ENCODE results near the gene ADGRG7. TPM values are rescaled to one million over a fixed set of nuclear protein-coding genes. Genes with fewer than 3 reads are reported as not detected.

Gene ADGRG7
- total RNA-seq, 1 experiment from 2014 or later: not detected

GRCh38 chr3:100743535-100743934 is 134.1 kb downstream of the ADGRG7 start:
- no peak overlapping the region for H3K4me2 ChIP-seq (ENCODE audit: low read length)
- H3F3A ChIP-seq (ENCODE audit: low read length, unreplicated experiment): no peaks in the 10 kb centered on the region
- no peak overlapping the region for H2AFZ ChIP-seq (ENCODE audit: low read length)
- H3K9me3 ChIP-seq (ENCODE audit: low read length): no peaks in the 10 kb centered on the region
- H3K79me2 ChIP-seq (ENCODE audit: low read length): no peaks in the 10 kb centered on the region
- ChIA-PET CTCF (no interaction called here), POLR2A (ENCODE audit: unreplicated experiment) (no interaction called here)
- H3K4me3 ChIP-seq (ENCODE audit: low read length): no peak overlapping the region
- H3K9me2 ChIP-seq (replicated peaks; ENCODE audit: low read length): no peaks in the 10 kb centered on the region
- no peak overlapping the region for H3K27ac ChIP-seq (ENCODE audit: low read length)
- no peak for ATAC-seq
- BruUV-seq (replicated peaks): no TSS peak
- H3K4me1 ChIP-seq (ENCODE audit: insufficient read depth, low read length): no peaks in the 10 kb centered on the region
- peaks cover 88% of the 10 kb centered on the region for H3K36me3 ChIP-seq (ENCODE audit: low read depth, low read length)
- H3K9ac ChIP-seq (ENCODE audit: low read length): no peak overlapping the region
- intact Hi-C loops (cut with micrococcal nuclease): no loop called here
- TF ChIP-seq EZH2phosphoT487 (IDR thresholded peaks at IDR 0.05; ENCODE audit: borderline replicate concordance, low read length) (no peak), EZH2 (IDR thresholded peaks at IDR 0.05; ENCODE audit: low read length, unreplicated experiment) (no peak), CTCF (conservative IDR thresholded peaks at IDR 0.05; ENCODE audit: low read depth, low read length) (no peak)
- DNase-seq: no peak
- no peaks in the 10 kb centered on the region for H4K20me1 ChIP-seq (ENCODE audit: low read length)
- no peaks in the 10 kb centered on the region for H3K27me3 ChIP-seq (ENCODE audit: low read length)

- Histone ChIP-seq H3K4me1 (ENCODE audit: insufficient read depth, low read length) (no peaks in the 10 kb centered on the region), H3K4me3 (ENCODE audit: low read length) (no peak overlapping the region), H2AFZ (ENCODE audit: low read length) (no peak overlapping the region), H3K4me2 (ENCODE audit: low read length) (no peak overlapping the region), H3F3A (ENCODE audit: low read length, unreplicated experiment) (no peaks in the 10 kb centered on the region), H3K27ac (ENCODE audit: low read length) (no peak overlapping the region), H3K27me3 (ENCODE audit: low read length) (no peaks in the 10 kb centered on the region), H3K9me3 (ENCODE audit: low read length) (no peaks in the 10 kb centered on the region), H3K9me2 (replicated peaks; ENCODE audit: low read length) (no peaks in the 10 kb centered on the region), H3K36me3 (ENCODE audit: low read depth, low read length) (peaks cover 88% of the 10 kb centered on the region), H3K9ac (ENCODE audit: low read length) (no peak overlapping the region), H4K20me1 (ENCODE audit: low read length) (no peaks in the 10 kb centered on the region), H3K79me2 (ENCODE audit: low read length) (no peaks in the 10 kb centered on the region)
- intact Hi-C loops (cut with micrococcal nuclease): no loop called here
- CTCF ChIA-PET: interaction anchor here (0.6 kb wide), 1 partner anchor 282 kb away, joined by 7 read pairs; no protein-coding TSS in a partner anchor
- no TSS peak for BruUV-seq (replicated peaks)
- TF ChIP-seq EZH2 (IDR thresholded peaks at IDR 0.05; ENCODE audit: low read length, unreplicated experiment) (no peak), EZH2phosphoT487 (IDR thresholded peaks at IDR 0.05; ENCODE audit: borderline replicate concordance, low read length) (no peak), CTCF (conservative IDR thresholded peaks at IDR 0.05; ENCODE audit: low read depth, low read length) (no peak)
- POLR2A ChIA-PET (ENCODE audit: unreplicated experiment): interaction anchor here (0.6 kb wide), 1 partner anchor 252 kb away, joined by 3 read pairs; the partner anchor contains the start of gene TMEM45A
- DNase-seq: no peak
- no peak for ATAC-seq
Observed at GRCh38 chr3:100744671-100745070, 135.3 kb downstream of the ADGRG7 start.

Other genes with a start within 250 kb of the ADGRG7 start
- 85.3 and 91.7 TPM in 2 replicates for gene TOMM70, start 208.5 kb upstream of the ADGRG7 start, total RNA-seq (2014; rRNA removed)
- 5.2 and 6.8 TPM in 2 replicates for gene LNP1, start 208.1 kb upstream of the ADGRG7 start, total RNA-seq (2014; rRNA removed)
- gene TMEM45A, start 117.0 kb upstream of the ADGRG7 start, total RNA-seq (2014; rRNA removed): 7.6 and 9.4 TPM in 2 replicates
- 97.9 and 106 TPM in 2 replicates for gene TFG, start 99.9 kb downstream of the ADGRG7 start, total RNA-seq (2014; rRNA removed)

Measured in PC-3 (cell line).